Progenitor cell of endocrine pancreas (in vitro differentiated cells): Measurements from ENCODE around the gene HTRA3. TPM values are rescaled to one million over a fixed set of nuclear protein-coding genes. Genes with fewer than 3 reads are reported as not detected.

Source experiments
- DNase-seq: peaks from one replicate; pipeline ENCODE4 v3.0.0; 2021; ENCODE audit warnings: low spot score; ENCODE audit not compliant: unreplicated experiment
- H3K27ac Mint-ChIP-seq: 2 replicates; pipeline ENCODE4 v1.8.0; 2021; ENCODE audit warnings: mild to moderate bottlenecking, moderate library complexity, mixed read lengths
- H3K27me3 Mint-ChIP-seq: 2 replicates; pipeline ENCODE4 v1.8.0; 2021; ENCODE audit warnings: mixed read lengths
- H3K36me3 Mint-ChIP-seq: 2 replicates; pipeline ENCODE4 v1.8.0; 2022; ENCODE audit warnings: mixed read lengths; ENCODE audit not compliant: insufficient read depth
- H3K4me1 Mint-ChIP-seq: 2 replicates; pipeline ENCODE4 v1.8.0; 2021; ENCODE audit warnings: low read depth, mixed read lengths
- H3K4me3 Mint-ChIP-seq: 2 replicates; pipeline ENCODE4 v1.8.0; 2021; ENCODE audit warnings: low read depth, mild to moderate bottlenecking, moderate library complexity, mixed read lengths
- H3K9me3 Mint-ChIP-seq: 2 replicates; pipeline ENCODE4 v1.8.0; 2021; ENCODE audit warnings: low read depth, mixed read lengths
- CTCF ChIP-seq: fragments of 200-600 bp; sonication (generic); IDR thresholded peaks from one replicate; pipeline ENCODE4 v1.5.0; 2021; ENCODE audit warnings: antibody characterized with exemption, mild to moderate bottlenecking; ENCODE audit not compliant: unreplicated experiment
- total RNA-seq: library from RNA; stranded (reverse); gene quantifications from 2 replicates; pipeline ENCODE4 v1.2.1, GENCODE V29; 2021

HTRA3 gene
- total RNA-seq, 1 donor from 2014 or later: 0.86 TPM

GRCh38 chr4:8232748-8233147, 36.8 kb upstream of the HTRA3 start:
- DNase-seq: no peak
- H3K36me3 Mint-ChIP-seq: no peaks in the 10 kb centered on the region
- no peaks in the 10 kb centered on the region for H3K4me1 Mint-ChIP-seq
- TF ChIP-seq CTCF: no peak
- no peak overlapping the region for H3K27ac Mint-ChIP-seq
- H3K4me3 Mint-ChIP-seq: no peak overlapping the region
- no peaks in the 10 kb centered on the region for H3K9me3 Mint-ChIP-seq
- H3K27me3 Mint-ChIP-seq: no peaks in the 10 kb centered on the region

DNA sequence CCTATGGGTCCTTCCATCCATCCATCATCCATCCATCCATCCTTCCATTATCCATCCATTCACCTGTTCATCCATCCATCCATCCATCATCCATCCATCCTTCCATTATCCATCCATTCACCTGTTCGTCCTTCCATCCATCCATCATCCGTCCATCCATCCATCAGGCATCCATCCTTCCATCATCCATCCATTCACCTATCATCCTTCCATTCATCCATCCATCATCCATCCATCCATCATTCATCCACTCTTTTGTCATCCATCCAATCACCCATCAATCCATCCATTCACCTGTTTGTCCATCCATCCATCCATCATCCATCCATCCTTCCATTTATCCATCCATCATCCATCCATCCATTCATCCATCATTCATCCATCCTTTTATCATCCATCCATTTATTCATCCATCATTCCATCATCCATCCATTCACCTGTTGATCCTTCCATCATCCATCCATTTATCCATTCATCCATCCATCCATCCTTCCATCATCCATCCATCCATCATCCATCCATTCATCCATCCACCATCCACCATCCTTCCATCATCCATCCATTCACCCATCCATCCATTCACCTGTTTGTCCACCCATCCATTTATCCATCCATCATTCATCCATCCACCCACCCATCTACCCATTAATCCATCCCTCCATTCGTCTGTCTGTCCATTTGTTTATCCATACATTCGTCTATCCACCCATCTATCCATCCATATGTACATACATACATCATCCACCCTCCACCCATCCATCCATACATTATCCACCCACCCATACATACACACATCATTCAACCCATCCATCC, 35.7 kb upstream of the HTRA3 start:
- no peak for TF ChIP-seq CTCF
- no peaks in the 10 kb centered on the region for H3K9me3 Mint-ChIP-seq
- H3K4me1 Mint-ChIP-seq: no peaks in the 10 kb centered on the region
- no peaks in the 10 kb centered on the region for H3K36me3 Mint-ChIP-seq
- no peak overlapping the region for H3K27ac Mint-ChIP-seq
- DNase-seq: no peak
- no peaks in the 10 kb centered on the region for H3K27me3 Mint-ChIP-seq
- H3K4me3 Mint-ChIP-seq: no peak overlapping the region

- Mint-ChIP-seq H3K27ac (no peak overlapping the region), H3K4me1 (no peaks in the 10 kb centered on the region), H3K4me3 (no peak overlapping the region), H3K9me3 (no peaks in the 10 kb centered on the region), H3K36me3 (no peaks in the 10 kb centered on the region), H3K27me3 (no peaks in the 10 kb centered on the region)
- DNase-seq: no peak
- no peak for TF ChIP-seq CTCF
These were observed 34.8 kb upstream of the HTRA3 start for GRCh38 chr4:8234715-8235114.

- no peak overlapping the region for H3K4me3 Mint-ChIP-seq
- H3K36me3 Mint-ChIP-seq: no peaks in the 10 kb centered on the region
- H3K27me3 Mint-ChIP-seq: no peaks in the 10 kb centered on the region
- H3K27ac Mint-ChIP-seq: no peak overlapping the region
- no peak for TF ChIP-seq CTCF
- no peak for DNase-seq
- H3K4me1 Mint-ChIP-seq: no peaks in the 10 kb centered on the region
- H3K9me3 Mint-ChIP-seq: no peaks in the 10 kb centered on the region
These were observed 34.3 kb upstream of the HTRA3 start for GRCh38 chr4:8235224-8235623.

DNA sequence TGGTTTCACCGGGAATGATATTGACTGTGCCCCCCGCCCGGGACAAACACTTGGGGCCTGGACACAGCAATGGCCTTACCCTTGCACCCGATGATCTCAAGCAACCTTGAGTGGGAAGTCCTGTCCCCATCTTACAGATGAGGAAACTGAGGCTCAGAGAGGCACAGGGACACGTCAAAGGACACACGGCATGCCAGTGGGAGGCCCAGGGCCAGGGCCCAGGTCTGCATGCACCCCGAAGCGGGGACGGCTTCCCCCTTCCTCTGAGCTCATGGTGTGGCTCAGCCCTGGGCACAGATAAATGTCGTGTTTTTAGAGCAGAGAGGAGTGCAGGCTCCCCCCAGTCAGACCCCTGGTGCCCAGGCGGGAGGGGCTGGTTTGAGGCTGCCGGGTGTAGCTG, 33.9 kb upstream of the HTRA3 start:
- Mint-ChIP-seq H3K27me3 (no peaks in the 10 kb centered on the region), H3K36me3 (no peaks in the 10 kb centered on the region), H3K9me3 (no peaks in the 10 kb centered on the region), H3K4me3 (no peak overlapping the region), H3K4me1 (no peaks in the 10 kb centered on the region), H3K27ac (no peak overlapping the region)
- no peak for DNase-seq
- TF ChIP-seq CTCF: no peak
